Left lung (tissue), 14 donors: Measurements from ENCODE around the gene TACO1. TPM values are rescaled to one million over a fixed set of nuclear protein-coding genes. Genes with fewer than 3 reads are reported as not detected.

ENCODE experiments used
- ATAC-seq: fragments of 200-7000 bp; cut with Tn5 transposase; one replicate; pipeline ENCODE4 v1.9.1; 2020; ENCODE audit warnings: moderate library complexity
- DNase-seq, 4 donors: peaks; one replicate each; pipeline ENCODE4 v3.0.0-alpha.2; 2013 to 2020
- H3K27ac ChIP-seq, 2 donors: fragments of 200-600 bp; sonication (generic) in 1 of 2; one replicate each; pipeline versions ENCODE4 v1.5.0 to v1.8.0; 2020 to 2021
- H3K27me3 ChIP-seq, 2 donors: fragments of 200-600 bp; sonication (generic) in 1 of 2; one replicate each; pipeline versions ENCODE4 v1.5.0 to v1.8.0; 2020 to 2021
- H3K36me3 ChIP-seq, 2 donors: fragments of 200-600 bp; sonication (generic) in 1 of 2; one replicate each; pipeline versions ENCODE4 v1.5.0 to v1.8.0; 2020 to 2021
- H3K4me1 ChIP-seq, 2 donors: fragments of 200-600 bp; one replicate each; pipeline ENCODE4 v1.8.0; 2021
- H3K4me3 ChIP-seq, 2 donors: fragments of 200-600 bp; sonication (generic) in 1 of 2; one replicate each; pipeline versions ENCODE4 v1.5.0 to v1.8.0; 2020 to 2021; ENCODE audit warnings: mild to moderate bottlenecking in 1 of 2
- H3K9me3 ChIP-seq, 2 donors: fragments of 200-600 bp; sonication (generic) in 1 of 2; one replicate each; pipeline versions ENCODE4 v1.5.0 to v1.8.0; 2020 to 2021
- CTCF ChIP-seq, 2 donors: fragments of 200-600 bp; sonication (generic) in 1 of 2; IDR thresholded peaks; one replicate each; pipeline versions ENCODE4 v1.5.0 to v1.8.0; 2021; ENCODE audit warnings: antibody characterized with exemption in 2 of 2
- intact Hi-C, 2 donors: fragments of 100-400 bp; cut with DNase I; formaldehyde crosslinking; loops; one replicate each; pipeline versions ENCODE4 v1.11.2 to v1.14.2; 2022
- long read RNA-seq, 12 donors: library from polyadenylated mRNA in 2 of 12; unstranded in 2 of 12; transcript quantifications; one replicate each; pipeline ENCODE4 v2.0.0 and lab custom pipeline, GENCODE V29; 2019 to 2026
- polyA plus RNA-seq, 6 donors: library from polyadenylated mRNA; unstranded; fragments of 120-200 nt; gene quantifications; one replicate each; pipeline ENCODE4 v1.2.1, GENCODE V29; 2013; ENCODE audit not compliant: insufficient read length in 6 of 6
- total RNA-seq, 2 donors: library from RNA; stranded (reverse); fragmentation: NEBNext Ultra II Directional; extraction: Animal tissue kit (Norgen Biotek cat#: 25700); gene quantifications; one replicate each; pipeline ENCODE4 v1.2.1, GENCODE V29; 2021
- donor health status: DM: no; HTN: yes; CAD: no.
- donor health status: DM: no; HTN: no; CAD: no.

The TACO1 gene
- total RNA-seq = 10 to 100 TPM; 18.2 to 18.5 TPM
- 10 to 100 TPM; 15.1 to 20.2 (median 17.8) TPM for polyA plus RNA-seq
- long read RNA-seq, donor 1, transcript TACO1-201 (5 exons, 1,469 nt) = major isoform, 7 of 7 reads
- long read RNA-seq, donor 1, partial matches to known transcripts = 0 of 7 reads
- long read RNA-seq, donor 1, other reads (novel, unspliced or antisense) = 0 of 7 reads
- long read RNA-seq, donor 2, transcript TACO1-201 (5 exons, 1,469 nt) = major isoform, 9 of 19 reads
- long read RNA-seq, donor 2, partial matches to known transcripts = 10 of 19 reads
- long read RNA-seq, donor 2, other reads (novel, unspliced or antisense) = 0 of 19 reads
- long read RNA-seq, donor 3, transcript TACO1-201 (5 exons, 1,469 nt) = major isoform, 5 of 5 reads
- long read RNA-seq, donor 3, partial matches to known transcripts = 0 of 5 reads
- long read RNA-seq, donor 3, other reads (novel, unspliced or antisense) = 0 of 5 reads
- long read RNA-seq, donor 4, transcript TACO1-201 (5 exons, 1,469 nt) = major isoform, 19 of 27 reads
- long read RNA-seq, donor 4, partial matches to known transcripts = 7 of 27 reads
- long read RNA-seq, donor 4, other reads (novel, unspliced or antisense) = 1 of 27 reads
- long read RNA-seq, donor 5, partial matches to known transcripts = 0 of 2 reads
- long read RNA-seq, donor 5, other reads (novel, unspliced or antisense) = 0 of 2 reads
- long read RNA-seq, donor 6, transcript TACO1-201 (5 exons, 1,469 nt) = major isoform, 8 of 8 reads
- long read RNA-seq, donor 6, partial matches to known transcripts = 0 of 8 reads
- long read RNA-seq, donor 6, other reads (novel, unspliced or antisense) = 0 of 8 reads
- long read RNA-seq, donor 7, partial matches to known transcripts = 0 of 1 reads
- long read RNA-seq, donor 7, other reads (novel, unspliced or antisense) = 0 of 1 reads
- long read RNA-seq, donor 8, transcript TACO1-201 (5 exons, 1,469 nt) = major isoform, 5 of 5 reads
- long read RNA-seq, donor 8, partial matches to known transcripts = 0 of 5 reads
- long read RNA-seq, donor 8, other reads (novel, unspliced or antisense) = 0 of 5 reads
- long read RNA-seq, donor 9 = 0 reads
- long read RNA-seq, donor 10, transcript TACO1-201 (5 exons, 1,469 nt) = major isoform, 26 of 29 reads
- long read RNA-seq, donor 10, partial matches to known transcripts = 2 of 29 reads
- long read RNA-seq, donor 10, other reads (novel, unspliced or antisense) = 1 of 29 reads
- long read RNA-seq, donor 11 = 0 reads
- long read RNA-seq, donor 12, partial matches to known transcripts = 0 of 3 reads
- long read RNA-seq, donor 12, other reads (novel, unspliced or antisense) = 0 of 3 reads

GRCh38 chr17:63600569-63601438 lies at the start of gene TACO1:
Gene TACO1, plus strand, starts transcription at chr17:63600895. Its CDS starts 189 bp downstream, at chr17:63601084.
- H3K27me3 ChIP-seq = no peaks in the 10 kb centered on the region
- no peaks in the 10 kb centered on the region for H3K9me3 ChIP-seq
- intact Hi-C loops = no loop called here
- H3K36me3 ChIP-seq = peaks cover 0 to 15% of the 10 kb centered on the region in 2 donors
- H3K4me3 ChIP-seq = peak within 1 kb of the TSS; percentile 83 to 91
- no peak for TF ChIP-seq CTCF (IDR thresholded peaks at IDR 0.05)
- peaks cover 0 to 22% of the 10 kb centered on the region in 2 donors for H3K4me1 ChIP-seq
- peak within 1 kb of the TSS; percentile 61 to 83 for H3K27ac ChIP-seq
- DNase-seq (peak; percentile 78 to 92 (median 78)), ATAC-seq (peak; percentile 99)

GRCh38 chr17:63552211-63552610 lies 48.5 kb upstream of the TACO1 start:
- Histone ChIP-seq H3K27me3 (no peaks in the 10 kb centered on the region), H3K4me1 (peaks cover 27 to 69% of the 10 kb centered on the region in 2 donors), H3K9me3 (no peaks in the 10 kb centered on the region), H3K27ac (peak overlapping the region in 1 of 2 donors; percentile 97), H3K36me3 (no peaks in the 10 kb centered on the region), H3K4me3 (peak overlapping the region; percentile 89 to 99)
- DNase-seq (no peak), ATAC-seq (no peak)
- intact Hi-C loops = no loop called here
- TF ChIP-seq CTCF (IDR thresholded peaks at IDR 0.05) = no peak

- no peak for TF ChIP-seq CTCF (IDR thresholded peaks at IDR 0.05)
- peaks cover 22 to 70% of the 10 kb centered on the region in 2 donors for H3K4me1 ChIP-seq
- DNase-seq (peak in 1 of 4 donors; percentile 21), ATAC-seq (peak; percentile 21)
- H3K9me3 ChIP-seq = no peaks in the 10 kb centered on the region
- no peaks in the 10 kb centered on the region for H3K27me3 ChIP-seq
- H3K27ac ChIP-seq = no peak overlapping the region
- no peaks in the 10 kb centered on the region for H3K36me3 ChIP-seq
- H3K4me3 ChIP-seq = no peak overlapping the region
- intact Hi-C loops = no loop called here
Observed at GRCh38 chr17:63555500-63556156, 45.1 kb upstream of the TACO1 start.

- DNase-seq (no peak), ATAC-seq (no peak)
- H3K27ac ChIP-seq = no peak overlapping the region
- no peak for TF ChIP-seq CTCF (IDR thresholded peaks at IDR 0.05)
- no peak overlapping the region for H3K4me3 ChIP-seq
- H3K4me1 ChIP-seq = peaks cover 15 to 66% of the 10 kb centered on the region in 2 donors
- H3K36me3 ChIP-seq = no peaks in the 10 kb centered on the region
- H3K27me3 ChIP-seq = no peaks in the 10 kb centered on the region
- intact Hi-C loops = no loop called here
- no peaks in the 10 kb centered on the region for H3K9me3 ChIP-seq
Observed at GRCh38 chr17:63557416-63557815, 43.3 kb upstream of the TACO1 start.
